Stimulated activated CD8-positive, alpha-beta memory T cell treated with anti-CD3 and anti-CD28 coated beads, Interleukin-2, amount 100 ng/mL, for 1 hour (primary cell): Measurements from ENCODE around the gene NEDD4.
A peak's percentile ranks its signal among the peaks of the same experiment; 100 is the strongest.
"Not testable (repeated sequence)": the region's sequence is repeated elsewhere in the genome, so short reads cannot be mapped to it uniquely, and the experiment has no call there.

ENCODE experiments used
- DNase-seq, 2 donors: peaks; one replicate each; pipeline ENCODE4 v3.0.0-alpha.2; 2020; ENCODE audit warnings: low read depth in 2 of 2

NEDD4 gene

GRCh38 chr15:55827204-55827603 is 166.2 kb downstream of the NEDD4 start:
- no peak for DNase-seq

GRCh38 chr15:55824857-55825613 is 168.4 kb downstream of the NEDD4 start:
- no peak for DNase-seq

GRCh38 chr15:55823699-55824340 is 169.6 kb downstream of the NEDD4 start:
- DNase-seq: no peak

- no peak for DNase-seq
Measured at GRCh38 chr15:55823191-55823670, 170.2 kb downstream of the NEDD4 start.

GRCh38 chr15:55821740-55822139 is 171.7 kb downstream of the NEDD4 start:
- DNase-seq: not testable (repeated sequence)

GRCh38 chr15:55820043-55820442 is 173.4 kb downstream of the NEDD4 start:
- no peak for DNase-seq

- no peak for DNase-seq
Measured at GRCh38 chr15:55819397-55820034, 173.9 kb downstream of the NEDD4 start.

- DNase-seq: no peak
Measured at GRCh38 chr15:55816017-55816416, 177.4 kb downstream of the NEDD4 start.

GRCh38 chr15:55802600-55803376 is 190.6 kb downstream of the NEDD4 start:
- no peak for DNase-seq

GRCh38 chr15:55800216-55800615 is 193.2 kb downstream of the NEDD4 start:
- DNase-seq: no peak

GRCh38 chr15:55799291-55800212 is 193.9 kb downstream of the NEDD4 start:
- no peak for DNase-seq

- no peak for DNase-seq
Measured at GRCh38 chr15:55796321-55796965, 197.0 kb downstream of the NEDD4 start.

- no peak for DNase-seq
Measured at GRCh38 chr15:55795031-55795430, 198.4 kb downstream of the NEDD4 start.

GRCh38 chr15:55791551-55792400 is 201.6 kb downstream of the NEDD4 start:
- no peak for DNase-seq

GRCh38 chr15:55789066-55789660 is 204.2 kb downstream of the NEDD4 start:
- DNase-seq: peak in 1 of 2 donors; percentile 19

- DNase-seq: no peak
Measured at GRCh38 chr15:55786341-55786740, 207.1 kb downstream of the NEDD4 start.

GRCh38 chr15:55785593-55785992 is 207.8 kb downstream of the NEDD4 start:
- DNase-seq: not testable (repeated sequence)

GRCh38 chr15:55784286-55784685 is 209.1 kb downstream of the NEDD4 start:
- DNase-seq: no peak

GRCh38 chr15:55782901-55783300 is 210.5 kb downstream of the NEDD4 start:
- DNase-seq: no peak
